Measurements from ENCODE around the gene MMP24. TPM values are rescaled to one million over a fixed set of nuclear protein-coding genes. Genes with fewer than 3 reads are reported as not detected.

Gene MMP24
- total RNA-seq, 1 experiment from 2014 or later = 8.2 TPM

DNA sequence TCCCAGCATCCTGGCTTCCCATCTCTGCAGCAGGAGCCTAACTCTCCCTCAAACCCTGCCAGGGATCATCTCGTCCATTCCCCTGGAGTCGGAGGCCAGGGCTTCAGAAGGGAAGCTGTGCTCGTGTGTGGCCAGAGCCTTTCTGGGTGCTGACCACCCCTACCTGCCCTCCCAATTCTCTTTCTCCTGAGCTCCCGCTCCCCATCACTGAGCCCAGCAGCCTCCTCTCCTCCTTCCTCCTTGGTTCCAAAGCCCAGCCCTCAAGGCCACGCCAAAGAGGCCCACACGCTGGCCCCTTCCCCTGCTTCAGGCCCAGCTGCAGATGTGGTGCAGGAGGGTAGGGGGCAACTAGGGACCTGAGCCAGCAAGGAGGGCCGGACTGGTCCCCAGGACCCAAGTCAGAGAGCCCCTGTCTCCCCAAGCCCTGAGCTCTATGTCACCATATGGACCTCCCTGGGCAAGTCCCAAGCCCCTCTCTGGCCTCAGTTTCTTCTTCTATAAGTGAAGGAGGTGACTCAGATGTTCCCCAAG lies 64.5 kb downstream of the MMP24 start:
- Mint-ChIP-seq H3K4me3 (ENCODE audit: low read depth, unreplicated experiment) (no peak overlapping the region), H3K27ac (ENCODE audit: unreplicated experiment) (no peak overlapping the region), H3K4me1 (ENCODE audit: low read depth, unreplicated experiment) (peaks cover 5% of the 10 kb centered on the region), H3K9me3 (ENCODE audit: low read depth, unreplicated experiment) (no peaks in the 10 kb centered on the region), H3K27me3 (ENCODE audit: unreplicated experiment) (peaks cover 30% of the 10 kb centered on the region), H3K36me3 (ENCODE audit: insufficient read depth, unreplicated experiment) (peaks cover 8% of the 10 kb centered on the region)
- intact Hi-C loops (cut with micrococcal nuclease; ENCODE audit: unreplicated experiment) = no loop called here
- CTCF ChIA-PET = interaction anchor here (0.6 to 1.4 kb wide), 2 partner anchors 12 to 163 kb away, joined by 4 to 7 read pairs; no protein-coding TSS in a partner anchor
- no TSS peak for BruUV-seq (replicated peaks)
- TF ChIP-seq, protein P1, sequence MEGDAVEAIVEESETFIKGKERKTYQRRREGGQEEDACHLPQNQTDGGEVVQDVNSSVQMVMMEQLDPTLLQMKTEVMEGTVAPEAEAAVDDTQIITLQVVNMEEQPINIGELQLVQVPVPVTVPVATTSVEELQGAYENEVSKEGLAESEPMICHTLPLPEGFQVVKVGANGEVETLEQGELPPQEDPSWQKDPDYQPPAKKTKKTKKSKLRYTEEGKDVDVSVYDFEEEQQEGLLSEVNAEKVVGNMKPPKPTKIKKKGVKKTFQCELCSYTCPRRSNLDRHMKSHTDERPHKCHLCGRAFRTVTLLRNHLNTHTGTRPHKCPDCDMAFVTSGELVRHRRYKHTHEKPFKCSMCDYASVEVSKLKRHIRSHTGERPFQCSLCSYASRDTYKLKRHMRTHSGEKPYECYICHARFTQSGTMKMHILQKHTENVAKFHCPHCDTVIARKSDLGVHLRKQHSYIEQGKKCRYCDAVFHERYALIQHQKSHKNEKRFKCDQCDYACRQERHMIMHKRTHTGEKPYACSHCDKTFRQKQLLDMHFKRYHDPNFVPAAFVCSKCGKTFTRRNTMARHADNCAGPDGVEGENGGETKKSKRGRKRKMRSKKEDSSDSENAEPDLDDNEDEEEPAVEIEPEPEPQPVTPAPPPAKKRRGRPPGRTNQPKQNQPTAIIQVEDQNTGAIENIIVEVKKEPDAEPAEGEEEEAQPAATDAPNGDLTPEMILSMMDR (IDR thresholded peaks at IDR 0.05; ENCODE audit: unreplicated experiment) = no peak
- no peak for DNase-seq

DNA sequence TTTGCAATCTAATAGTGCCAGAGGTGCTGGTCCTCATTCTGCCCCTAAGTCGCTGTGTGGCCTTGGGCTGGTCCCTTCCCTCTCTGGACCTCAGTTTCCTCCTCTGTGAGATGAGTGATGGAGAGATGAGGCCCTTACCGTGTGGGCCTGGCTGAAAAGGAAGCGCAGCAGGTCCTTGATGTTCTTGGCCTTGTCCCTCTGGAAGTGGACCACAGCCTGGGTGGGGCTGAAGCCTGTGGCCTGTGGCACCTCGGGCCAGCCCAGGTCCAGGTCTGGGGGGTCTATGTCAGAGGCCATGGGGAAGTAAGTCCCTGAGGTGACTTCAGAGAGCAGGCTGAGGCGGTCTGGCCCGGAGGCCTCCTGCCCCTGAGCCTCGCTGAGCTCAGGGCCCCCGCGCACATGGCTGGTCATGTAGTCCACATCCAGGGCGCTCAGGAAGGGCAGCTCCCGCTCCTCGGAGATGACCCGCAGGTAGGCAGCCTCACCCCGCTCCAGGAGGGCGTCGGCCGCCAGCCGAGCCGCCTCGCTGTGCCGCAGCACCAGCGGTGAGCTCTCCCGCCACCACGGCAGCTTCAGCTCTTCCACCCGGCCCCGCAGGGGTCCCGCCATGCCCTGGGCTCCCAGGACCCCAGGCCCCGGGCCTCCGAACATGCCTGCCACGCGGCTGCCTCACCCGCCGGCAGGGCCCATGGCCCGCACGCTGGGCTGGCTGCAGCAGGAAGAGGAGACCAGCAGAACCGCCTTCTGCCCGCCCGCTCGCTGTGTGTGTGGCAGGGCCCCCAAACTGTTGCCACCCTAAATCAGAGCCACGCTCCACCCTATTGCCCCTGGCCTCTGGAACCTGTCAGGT lies 65.4 kb downstream of the MMP24 start, which contains the start of gene FAM83C:
TSS of gene FAM83C (minus strand) at position 772 of the 850 bp plus-strand sequence. CDS start at position 651, 121 bp downstream.
- H3K36me3 Mint-ChIP-seq (ENCODE audit: insufficient read depth, unreplicated experiment) = peaks cover 4% of the 10 kb centered on the region
- no peaks in the 10 kb centered on the region for H3K9me3 Mint-ChIP-seq (ENCODE audit: low read depth, unreplicated experiment)
- H3K27me3 Mint-ChIP-seq (ENCODE audit: unreplicated experiment) = peaks cover 30% of the 10 kb centered on the region
- H3K4me1 Mint-ChIP-seq (ENCODE audit: low read depth, unreplicated experiment) = no peaks in the 10 kb centered on the region
- CTCF ChIA-PET = interaction anchor here (0.6 to 1.0 kb wide), 2 partner anchors 14 to 162 kb away, joined by 4 to 7 read pairs; no protein-coding TSS in a partner anchor
- no peak within 1 kb of the TSS for H3K4me3 Mint-ChIP-seq (ENCODE audit: low read depth, unreplicated experiment)
- TF ChIP-seq, protein P1 (IDR thresholded peaks at IDR 0.05; ENCODE audit: unreplicated experiment) = no peak
- no peak within 1 kb of the TSS for H3K27ac Mint-ChIP-seq (ENCODE audit: unreplicated experiment)
- no peak for DNase-seq
- intact Hi-C loops (cut with micrococcal nuclease; ENCODE audit: unreplicated experiment) = no loop called here
- BruUV-seq (replicated peaks) = no TSS peak

DNA sequence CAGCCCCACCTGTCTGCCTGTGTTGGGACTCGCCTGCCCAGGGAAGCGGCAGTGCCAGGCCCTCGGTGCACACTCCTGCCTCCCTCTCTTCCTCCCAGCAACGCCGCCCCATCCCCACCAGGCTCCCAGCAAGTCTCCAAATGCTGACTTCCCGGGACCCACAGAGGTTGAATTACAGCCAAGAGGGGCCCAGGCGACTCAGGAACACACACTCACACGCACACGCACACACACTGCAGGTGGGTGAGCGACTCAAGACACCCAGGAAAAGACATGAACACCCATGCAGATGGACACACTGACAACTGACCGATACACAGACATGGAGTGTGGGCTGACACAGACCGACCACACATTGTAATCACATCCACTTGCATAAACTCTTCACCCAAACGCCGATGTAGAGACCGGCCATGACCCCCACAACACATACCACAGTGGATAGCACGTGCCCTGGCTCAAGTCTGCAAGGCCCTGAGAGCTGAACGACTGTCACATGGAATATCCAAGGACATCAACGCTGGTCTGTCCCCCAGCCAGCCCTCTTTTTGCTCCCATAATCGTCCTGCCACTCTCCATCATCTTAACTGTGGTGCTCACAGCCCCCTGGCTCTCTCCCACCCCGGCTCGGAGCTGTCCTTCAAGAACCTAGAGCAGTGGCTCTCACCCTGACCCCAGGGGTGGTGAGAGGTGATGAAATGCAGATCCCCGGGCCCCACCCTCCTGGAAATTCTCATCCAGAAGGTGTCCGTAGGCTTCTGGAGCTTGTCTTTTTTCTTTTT lies 66.2 kb downstream of the MMP24 start:
- H3K9me3 Mint-ChIP-seq (ENCODE audit: low read depth, unreplicated experiment) = no peaks in the 10 kb centered on the region
- CTCF ChIA-PET = interaction anchor here (1.0 kb wide), 1 partner anchor 13 kb away, joined by 4 read pairs; no protein-coding TSS in a partner anchor
- H3K27ac Mint-ChIP-seq (ENCODE audit: unreplicated experiment) = no peak overlapping the region
- DNase-seq = no peak
- TF ChIP-seq, protein P1 (IDR thresholded peaks at IDR 0.05; ENCODE audit: unreplicated experiment) = no peak
- peaks cover 30% of the 10 kb centered on the region for H3K27me3 Mint-ChIP-seq (ENCODE audit: unreplicated experiment)
- intact Hi-C loops (cut with micrococcal nuclease; ENCODE audit: unreplicated experiment) = no loop called here
- BruUV-seq (replicated peaks) = no TSS peak
- no peaks in the 10 kb centered on the region for H3K36me3 Mint-ChIP-seq (ENCODE audit: insufficient read depth, unreplicated experiment)
- H3K4me1 Mint-ChIP-seq (ENCODE audit: low read depth, unreplicated experiment) = no peaks in the 10 kb centered on the region
- H3K4me3 Mint-ChIP-seq (ENCODE audit: low read depth, unreplicated experiment) = no peak overlapping the region

Data from Calu3 (cell line).